HG03520 (cell line): ENCODE data around the gene CCNB1.
"Not testable (repeated sequence)": the region's sequence is repeated elsewhere in the genome, so short reads cannot be mapped to it uniquely, and the experiment has no call there.

Source experiments
- ATAC-seq: cut with Tn5 transposase; IDR thresholded peaks from one replicate; pipeline ENCODE4 v1.9.1; 2021; ENCODE audit warnings: mild to moderate bottlenecking, moderate library complexity; ENCODE audit not compliant: unreplicated experiment

The CCNB1 gene

DNA sequence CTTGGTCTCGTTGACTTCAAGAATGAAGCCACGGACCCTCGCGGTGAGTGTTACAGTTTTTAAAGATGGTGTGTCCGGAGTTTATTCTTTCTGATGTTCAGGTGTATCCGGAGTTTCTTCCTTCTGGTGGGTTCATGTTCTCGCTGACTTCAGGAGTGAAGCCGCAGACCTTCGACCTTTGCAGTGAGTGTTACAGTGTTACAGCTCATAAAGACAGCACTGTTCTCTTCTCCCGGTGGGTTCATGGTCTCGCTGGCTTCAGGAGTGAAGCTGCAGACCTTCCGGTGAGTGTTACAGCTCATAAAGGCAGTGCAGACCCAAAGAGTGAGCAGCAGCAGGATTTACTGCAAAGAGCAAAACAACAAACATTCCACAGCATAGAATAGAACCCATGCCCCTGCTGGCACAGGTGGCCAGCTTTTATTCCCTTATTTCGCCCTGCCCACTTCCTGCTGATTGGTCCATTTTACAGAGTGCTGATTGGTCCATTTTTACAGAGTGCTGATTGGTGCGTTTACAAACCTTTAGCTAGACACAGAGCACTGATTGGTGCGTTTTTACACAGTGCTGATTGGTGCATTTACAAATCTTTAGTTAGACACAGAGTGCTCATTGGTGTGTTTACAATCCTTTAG, 14.8 kb downstream of the CCNB1 start:
- ATAC-seq, result not testable (repeated sequence)

GRCh38 chr5:69184621-69185020, 17.7 kb downstream of the CCNB1 start:
- no peak for ATAC-seq

- ATAC-seq, result no peak
Measured at GRCh38 chr5:69187342-69187741, 20.4 kb downstream of the CCNB1 start.

DNA sequence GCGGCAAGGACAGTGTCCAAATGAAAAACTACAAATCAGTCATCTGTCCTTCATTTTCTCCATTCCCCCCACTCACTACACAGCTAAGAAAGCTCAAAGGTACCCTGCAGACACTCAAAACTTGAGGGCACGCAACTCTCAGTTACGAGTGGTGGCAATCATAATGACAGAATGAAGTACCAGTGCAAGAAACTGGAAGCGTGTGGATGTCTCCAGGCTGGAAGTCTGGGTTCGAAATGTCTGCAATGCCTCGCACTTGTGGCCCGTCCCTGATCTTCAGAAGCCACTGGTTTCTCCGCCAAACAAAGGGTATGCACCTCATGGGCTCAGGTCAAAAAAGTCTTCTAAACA, 21.8 kb downstream of the CCNB1 start:
- ATAC-seq, result no peak

DNA sequence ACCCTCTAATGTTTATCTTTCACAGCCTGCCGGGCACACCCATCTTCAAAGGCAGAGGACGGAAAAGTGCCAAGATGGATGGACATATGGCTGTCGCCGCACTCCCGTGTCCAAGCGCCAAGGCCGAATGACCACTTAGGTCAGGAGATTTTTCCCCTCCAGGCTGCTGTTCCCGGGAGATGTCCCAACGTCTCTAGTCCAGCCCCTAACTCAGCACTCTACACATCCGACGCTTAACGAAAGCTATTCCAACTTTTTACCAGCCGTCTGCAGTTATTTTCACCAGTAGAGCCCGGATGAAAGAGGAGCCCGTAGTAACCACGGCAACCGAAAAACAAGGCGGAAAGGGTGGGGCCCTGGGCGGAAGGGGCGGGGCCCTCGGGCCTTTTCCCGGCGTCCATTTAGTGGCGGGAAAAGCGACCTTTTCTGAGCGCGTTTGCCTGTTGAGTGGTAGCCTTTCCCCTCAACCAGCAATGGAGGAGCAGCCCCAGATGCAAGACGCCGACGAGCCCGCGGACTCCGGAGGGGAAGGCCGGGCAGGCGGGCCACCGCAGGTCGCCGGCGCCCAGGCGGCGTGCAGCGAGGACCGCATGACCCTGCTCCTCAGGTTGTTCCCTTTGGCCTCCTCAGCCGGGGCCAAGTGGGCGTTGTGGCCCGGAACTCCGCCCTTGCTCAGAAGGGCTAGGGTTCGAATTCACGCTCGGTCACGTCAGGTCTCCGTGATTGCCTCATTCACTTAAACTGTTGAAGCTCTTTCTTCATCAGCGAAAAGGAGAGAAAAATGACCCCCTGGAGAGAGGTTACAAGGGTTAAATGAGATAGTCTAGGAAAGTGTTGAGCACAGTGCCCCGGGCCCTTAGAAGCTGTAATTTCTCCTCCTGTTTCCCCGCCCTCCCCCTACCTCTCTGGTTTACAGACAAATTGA, 22.5 kb downstream of the CCNB1 start, which contains the start of gene CENPH:
Gene CENPH (plus strand): TSS at position 422 of the 925 bp plus-strand sequence. CDS start 52 bp downstream, at position 474.
- ATAC-seq, result peak; percentile 86

- ATAC-seq, result no peak
Measured at GRCh38 chr5:69202497-69202896, 35.5 kb downstream of the CCNB1 start.

- ATAC-seq, result no peak
Measured at GRCh38 chr5:69206528-69207190, 39.7 kb downstream of the CCNB1 start.

DNA sequence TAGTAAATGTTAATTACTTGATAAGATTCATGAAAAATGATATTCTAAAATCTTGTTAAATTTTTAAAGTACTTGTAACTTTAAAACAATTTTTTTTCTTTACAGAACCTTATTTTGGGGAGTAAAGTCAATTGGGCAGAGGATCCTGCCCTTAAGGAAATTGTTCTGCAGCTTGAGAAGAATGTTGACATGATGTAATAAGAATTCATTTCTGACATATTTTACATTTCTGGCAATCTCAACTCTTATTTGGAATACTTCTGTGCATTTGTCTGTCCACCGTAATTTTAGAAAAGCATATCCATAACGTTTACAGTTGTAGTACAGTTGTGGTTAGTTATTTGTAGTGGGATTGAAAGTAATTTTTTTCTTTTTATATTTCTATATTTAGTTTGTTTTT, 42.7 kb downstream of the CCNB1 start:
- no peak for ATAC-seq

DNA sequence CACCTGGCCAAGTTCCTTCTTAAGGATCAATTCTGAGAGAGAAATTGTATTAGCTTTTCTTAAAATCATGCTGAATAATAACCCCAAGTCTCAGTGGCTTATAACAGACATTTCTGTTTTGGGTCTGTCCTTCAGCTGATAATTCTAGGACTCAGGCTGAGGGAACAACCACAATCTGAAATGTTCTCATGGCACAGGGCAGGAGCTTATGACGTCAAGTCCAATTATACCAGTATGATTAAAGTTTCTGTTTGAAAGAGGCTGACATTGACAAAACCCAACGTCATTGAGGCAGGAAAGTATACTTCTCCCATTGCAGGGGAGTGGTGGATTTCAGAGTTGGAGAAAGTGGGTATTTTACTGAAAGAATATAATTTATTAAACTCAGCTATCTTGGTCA, 44.2 kb downstream of the CCNB1 start:
- no peak for ATAC-seq

GRCh38 chr5:69212022-69212421, 45.1 kb downstream of the CCNB1 start:
- no peak for ATAC-seq

- ATAC-seq, result no peak
Measured at GRCh38 chr5:69213513-69214215, 46.7 kb downstream of the CCNB1 start.

DNA sequence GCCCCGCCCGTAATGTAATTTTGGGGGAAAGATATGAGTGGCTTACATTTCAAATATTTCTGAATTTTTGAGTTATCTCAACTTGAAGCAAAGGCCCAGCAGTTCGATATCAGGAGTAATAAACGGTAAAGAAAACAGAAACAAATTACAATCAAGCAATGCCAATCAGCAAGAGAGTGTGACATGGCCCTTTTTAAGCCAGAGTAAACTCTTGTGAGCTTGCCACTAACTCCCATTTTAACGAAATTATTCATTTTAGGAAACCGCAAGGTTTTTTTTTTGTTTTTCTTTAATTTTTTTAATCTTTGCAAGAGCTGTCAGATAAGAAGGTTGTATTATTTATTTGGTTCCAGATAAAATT, 50.2 kb downstream of the CCNB1 start:
- no peak for ATAC-seq

DNA sequence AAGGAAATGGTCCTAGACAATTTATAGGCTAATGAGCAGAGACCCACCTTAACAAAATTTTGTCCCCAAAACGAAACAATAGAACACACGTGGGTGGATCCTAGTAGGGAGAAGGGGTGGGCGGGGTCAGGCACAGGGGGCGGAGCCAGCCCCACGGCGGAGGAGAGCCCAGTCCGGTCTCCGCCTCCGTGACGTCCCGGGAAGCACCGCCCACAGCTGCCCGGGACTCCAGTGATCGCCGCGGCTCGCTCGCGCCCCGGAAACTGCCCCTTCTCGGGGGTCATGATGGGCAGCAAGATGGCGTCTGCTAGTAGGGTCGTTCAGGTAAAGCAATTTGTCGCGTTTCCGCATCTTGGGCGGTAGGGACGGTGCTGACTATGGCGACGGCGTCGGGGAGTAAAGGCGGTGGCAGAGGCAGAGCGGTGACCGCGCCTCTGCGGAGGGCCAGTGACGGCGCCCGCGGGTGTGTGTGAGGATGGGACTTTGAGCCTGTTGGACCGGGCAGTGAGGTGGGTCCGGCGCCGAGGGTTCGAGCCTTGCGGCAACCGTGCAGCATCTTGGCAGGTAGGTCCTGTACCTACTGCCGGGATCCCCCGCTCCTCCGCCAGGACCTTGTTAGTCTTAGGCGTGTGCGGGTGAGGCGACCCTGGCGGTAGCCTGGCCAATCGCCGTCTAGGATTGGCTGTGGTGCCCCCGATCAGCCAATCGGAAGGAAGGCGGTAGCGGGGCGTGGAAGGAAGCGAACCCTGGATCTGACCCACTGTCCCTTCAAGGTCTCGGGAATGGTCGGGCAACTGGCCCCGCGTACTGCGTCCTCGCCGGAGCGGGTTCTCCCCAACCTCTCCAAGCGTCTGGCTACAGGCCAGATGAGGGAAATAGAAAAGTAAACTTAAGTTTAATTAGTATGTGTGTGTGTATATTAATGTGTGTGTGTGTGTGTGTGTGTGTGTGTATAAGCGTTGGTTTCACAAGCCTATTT, 50.9 kb downstream of the CCNB1 start:
- ATAC-seq, result peak; percentile 83

DNA sequence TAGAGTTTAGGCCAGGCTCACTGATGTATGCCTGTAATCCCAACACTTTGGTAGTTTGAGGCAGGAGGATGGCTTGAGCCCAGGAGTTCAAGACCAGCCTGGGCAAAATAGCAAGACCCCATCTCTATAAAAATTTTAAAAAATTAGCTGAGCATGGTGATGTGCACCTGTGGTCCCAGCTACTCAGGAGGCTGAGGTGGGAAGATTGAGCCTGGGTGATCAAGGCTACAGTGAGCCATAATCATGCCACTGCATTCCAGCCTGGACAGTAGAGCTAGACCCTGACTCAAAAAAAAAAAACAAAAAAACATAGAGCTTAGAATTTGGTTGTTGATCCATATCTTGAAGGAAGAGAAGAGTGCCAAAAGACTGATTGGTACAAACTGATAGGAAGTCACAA, 53.0 kb downstream of the CCNB1 start:
- no peak for ATAC-seq

DNA sequence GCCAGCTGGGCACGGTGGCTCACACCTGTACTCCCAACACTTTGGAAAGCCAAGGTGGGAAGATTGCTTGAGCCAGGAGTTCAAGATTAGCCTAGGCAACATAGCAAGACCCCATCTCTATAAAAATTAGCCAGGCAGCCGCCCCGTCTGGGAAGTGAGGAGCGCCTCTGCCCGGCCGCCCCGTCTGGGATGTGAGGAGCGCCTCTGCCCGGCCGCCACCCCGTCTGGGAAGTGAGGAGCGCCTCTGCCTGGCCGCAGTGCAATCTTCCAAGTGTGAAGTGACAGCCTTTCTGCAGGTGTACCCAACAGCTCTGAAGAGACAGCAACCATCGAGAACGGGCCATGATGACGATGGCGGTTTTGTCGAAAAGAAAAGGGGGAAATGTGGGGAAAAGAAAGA, 53.4 kb downstream of the CCNB1 start:
- ATAC-seq, result not testable (repeated sequence)

- not testable (repeated sequence) for ATAC-seq
Measured at GRCh38 chr5:69220833-69221232, 53.9 kb downstream of the CCNB1 start.

GRCh38 chr5:69224520-69224919, 57.6 kb downstream of the CCNB1 start:
- no peak for ATAC-seq

GRCh38 chr5:69225860-69226259, 58.9 kb downstream of the CCNB1 start:
- no peak for ATAC-seq
